Omental fat pad (tissue), 4 donors: Measurements from ENCODE around the gene PEDS1. TPM values are rescaled to one million over a fixed set of nuclear protein-coding genes. Genes with fewer than 3 reads are reported as not detected.
"Not testable (repeated sequence)": the region's sequence is repeated elsewhere in the genome, so short reads cannot be mapped to it uniquely, and the experiment has no call there.

Source experiments
- ATAC-seq: fragments of 150-250 bp; one replicate; pipeline ENCODE4 v1.9.1; 2016; ENCODE audit warnings: mild to moderate bottlenecking, moderate library complexity; ENCODE audit not compliant: low FRiP score
- DNase-seq: peaks from one replicate; pipeline ENCODE4 v3.0.0-alpha.2; 2019; ENCODE audit warnings: low spot score
- total RNA-seq, 4 donors: library from RNA; depleted of rRNA; stranded (reverse); fragments of >200 nt; gene quantifications; one replicate each; pipeline ENCODE4 v1.1.0, GENCODE V29; 2016
- TF ChIP-seq, protein P1 (sequence below), 3 donors: fragments of 450-650 bp; IDR thresholded peaks; one replicate each; pipeline ENCODE4 v1.5.1; 2016 to 2017; ENCODE audit warnings: antibody characterized with exemption in 3 of 3, mild to moderate bottlenecking in 3 of 3, moderate library complexity in 2 of 3

PEDS1 gene
- total RNA-seq, 4 donors from 2014 or later = 20.8 to 61.5 (median 29.0) TPM

DNA sequence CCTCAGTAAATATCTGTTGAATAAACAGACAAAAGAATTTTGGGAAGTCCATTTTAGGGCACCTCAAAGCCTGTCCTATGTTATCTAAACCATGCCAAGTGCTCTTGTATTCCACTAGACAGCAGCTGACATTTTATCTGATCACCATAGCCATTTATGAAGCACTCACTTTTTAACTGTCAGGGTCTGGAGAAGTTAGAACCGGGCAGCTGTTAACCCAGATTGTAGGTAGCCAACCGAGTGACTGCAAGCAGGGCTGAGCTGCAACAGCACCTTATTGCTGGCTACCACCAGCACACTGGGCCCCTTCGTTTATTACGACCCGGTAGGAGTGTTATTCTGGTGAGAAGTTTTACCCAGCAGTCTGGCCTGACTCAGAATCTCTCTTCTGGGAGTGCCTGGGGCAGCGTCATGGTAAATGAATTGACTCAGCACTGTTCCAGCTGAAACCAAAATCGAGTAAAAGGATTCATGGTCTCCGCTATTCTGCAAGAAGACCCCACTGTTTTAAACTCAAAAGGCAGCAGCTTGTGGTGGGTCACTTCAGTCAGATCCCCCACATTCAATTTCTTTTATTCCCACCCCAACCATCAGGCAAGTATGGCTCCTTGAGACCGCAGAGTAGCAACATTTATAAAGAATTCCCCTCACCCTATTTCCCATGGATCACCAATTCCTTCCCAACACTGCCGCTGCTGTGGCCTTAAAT, 42.2 kb downstream of the PEDS1 start:
- TF ChIP-seq, protein P1, sequence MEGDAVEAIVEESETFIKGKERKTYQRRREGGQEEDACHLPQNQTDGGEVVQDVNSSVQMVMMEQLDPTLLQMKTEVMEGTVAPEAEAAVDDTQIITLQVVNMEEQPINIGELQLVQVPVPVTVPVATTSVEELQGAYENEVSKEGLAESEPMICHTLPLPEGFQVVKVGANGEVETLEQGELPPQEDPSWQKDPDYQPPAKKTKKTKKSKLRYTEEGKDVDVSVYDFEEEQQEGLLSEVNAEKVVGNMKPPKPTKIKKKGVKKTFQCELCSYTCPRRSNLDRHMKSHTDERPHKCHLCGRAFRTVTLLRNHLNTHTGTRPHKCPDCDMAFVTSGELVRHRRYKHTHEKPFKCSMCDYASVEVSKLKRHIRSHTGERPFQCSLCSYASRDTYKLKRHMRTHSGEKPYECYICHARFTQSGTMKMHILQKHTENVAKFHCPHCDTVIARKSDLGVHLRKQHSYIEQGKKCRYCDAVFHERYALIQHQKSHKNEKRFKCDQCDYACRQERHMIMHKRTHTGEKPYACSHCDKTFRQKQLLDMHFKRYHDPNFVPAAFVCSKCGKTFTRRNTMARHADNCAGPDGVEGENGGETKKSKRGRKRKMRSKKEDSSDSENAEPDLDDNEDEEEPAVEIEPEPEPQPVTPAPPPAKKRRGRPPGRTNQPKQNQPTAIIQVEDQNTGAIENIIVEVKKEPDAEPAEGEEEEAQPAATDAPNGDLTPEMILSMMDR (IDR thresholded peaks at IDR 0.05) = no peak
- DNase-seq = no peak
- peak; percentile 13 for ATAC-seq

DNA sequence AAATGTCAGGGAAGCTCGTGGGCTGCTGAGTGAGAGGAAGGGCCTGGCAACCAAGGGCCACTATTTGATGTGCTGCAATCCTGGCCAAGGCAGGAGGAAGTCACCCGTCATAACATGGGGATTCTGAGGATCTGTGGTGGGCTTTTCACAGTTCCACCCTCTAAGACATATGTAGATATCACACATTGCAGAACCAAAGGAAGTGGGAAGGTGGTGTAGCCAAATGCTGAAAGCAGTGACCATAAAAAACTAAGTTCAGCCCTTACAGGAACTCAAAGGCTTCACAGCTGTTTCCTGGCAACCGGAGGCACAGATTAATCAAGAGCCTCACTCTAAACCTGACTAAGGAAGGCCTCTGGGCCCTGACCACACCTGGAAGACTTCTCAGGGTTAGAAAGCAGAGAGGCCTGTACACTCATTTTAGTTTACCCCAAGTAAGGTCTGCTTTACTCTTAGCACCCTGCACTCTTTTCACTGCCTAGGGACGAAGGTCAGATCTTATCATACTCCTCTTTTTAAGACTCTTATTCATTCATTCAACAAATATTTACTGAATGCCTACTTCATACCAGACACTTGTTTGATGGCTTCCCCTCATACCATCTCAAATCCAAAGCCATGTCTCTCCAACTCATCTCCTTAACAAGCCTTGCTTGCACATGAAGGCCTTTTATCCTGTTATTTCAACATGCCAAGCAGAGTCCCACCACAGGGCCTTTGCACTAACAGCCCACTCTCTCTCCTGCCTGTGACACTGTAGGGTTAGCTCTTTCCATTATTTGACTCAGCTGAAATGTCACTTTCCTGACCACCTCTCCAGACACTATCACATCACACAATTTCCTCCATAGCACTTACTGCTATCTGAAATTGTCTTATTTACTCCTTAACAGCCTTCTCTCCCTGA, 43.1 kb downstream of the PEDS1 start:
- no peak for ATAC-seq

DNA sequence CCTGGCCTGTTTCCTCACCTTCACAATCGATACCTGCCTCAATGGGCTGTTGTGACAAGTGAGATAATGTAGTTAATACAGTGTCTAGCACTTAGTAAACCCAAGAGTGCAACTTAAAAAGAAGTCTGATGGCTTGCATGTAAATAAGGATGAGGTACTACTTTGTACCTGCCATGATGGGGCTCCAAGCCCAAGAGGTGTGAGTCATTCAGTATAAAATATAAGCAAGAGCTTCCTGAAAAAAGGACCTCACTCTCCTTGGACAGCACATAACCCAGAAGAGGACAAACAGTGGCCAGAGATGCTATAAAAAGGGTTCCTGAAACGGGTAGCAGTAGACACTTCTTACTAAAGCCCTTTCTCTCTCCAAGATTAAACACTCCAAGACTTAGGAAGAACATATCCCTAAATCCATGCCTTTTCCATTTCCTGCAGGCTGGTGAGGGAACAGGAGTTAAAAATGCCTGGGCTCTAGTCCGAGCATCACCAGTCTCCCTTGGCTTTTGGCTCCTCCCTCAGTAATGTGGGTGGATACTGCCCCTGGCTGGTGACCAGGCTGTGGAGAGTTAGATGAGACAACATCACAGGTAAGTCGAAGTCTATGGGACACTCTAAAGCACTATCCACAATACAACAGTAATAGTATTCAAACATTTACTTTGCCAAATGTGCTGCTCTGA, 44.8 kb downstream of the PEDS1 start:
- TF ChIP-seq, protein P1 (IDR thresholded peaks at IDR 0.05) = no peak
- ATAC-seq (no peak), DNase-seq (no peak)

More for the DNA sequence above, 43.1 kb downstream of the PEDS1 start:
- TF ChIP-seq, protein P1 (IDR thresholded peaks at IDR 0.05) = no peak
- DNase-seq = no peak

DNA sequence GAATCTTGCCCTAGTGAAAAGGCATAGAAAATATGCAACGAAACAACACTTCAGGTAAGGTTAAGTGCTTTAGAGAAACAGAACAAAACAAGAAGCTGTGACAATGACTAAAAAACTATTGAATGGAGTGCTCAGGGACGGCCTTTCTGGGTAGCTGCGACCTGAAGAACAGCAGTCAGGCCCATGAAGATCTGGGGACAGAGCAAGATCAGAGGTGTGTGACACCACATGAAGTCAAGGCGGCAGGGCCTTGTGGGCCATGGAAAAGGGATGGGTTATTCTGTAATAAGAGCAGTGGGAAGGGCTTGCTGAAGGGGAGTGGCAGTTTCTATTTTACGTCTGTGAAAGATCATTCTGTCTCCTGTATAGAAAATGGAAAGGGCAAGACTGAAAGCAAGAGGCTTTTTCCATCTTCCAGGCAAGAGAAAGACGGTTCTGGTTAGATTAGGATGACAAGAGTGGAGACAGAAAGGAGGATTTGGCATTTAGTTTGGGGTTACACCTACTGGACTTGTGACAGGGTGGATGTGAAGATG, 45.7 kb downstream of the PEDS1 start:
- TF ChIP-seq, protein P1 (IDR thresholded peaks at IDR 0.05) = no peak
- ATAC-seq (no peak), DNase-seq (no peak)

DNA sequence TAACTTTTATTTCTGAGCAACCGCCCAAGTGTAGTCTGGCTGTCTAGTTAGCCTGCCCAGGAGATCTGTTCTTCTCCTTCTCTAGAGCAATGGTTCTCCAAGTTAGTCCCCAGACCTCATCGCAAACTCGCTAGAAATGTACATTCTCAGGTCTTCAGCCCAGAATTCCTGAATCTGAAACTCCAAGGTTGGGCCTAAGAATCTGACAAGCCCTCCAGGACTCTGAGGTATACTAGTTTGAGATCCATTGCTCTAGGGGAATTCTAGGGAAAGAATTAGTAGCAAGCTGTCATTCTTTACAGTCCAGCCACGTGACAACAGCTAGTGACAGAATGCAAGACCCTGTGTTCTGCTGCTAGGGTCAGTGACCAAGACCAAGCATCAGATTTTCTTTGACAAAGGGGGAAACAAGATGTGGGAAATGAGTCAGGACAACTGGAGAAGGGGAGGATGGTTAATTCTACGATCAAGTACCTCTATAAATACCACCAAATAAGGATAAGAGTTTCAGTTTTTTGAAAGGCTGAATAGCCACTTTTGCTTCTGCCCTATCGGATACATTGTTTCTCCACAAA, 46.4 kb downstream of the PEDS1 start:
- no peak for ATAC-seq
- DNase-seq = no peak
- TF ChIP-seq, protein P1 (IDR thresholded peaks at IDR 0.05) = no peak

DNA sequence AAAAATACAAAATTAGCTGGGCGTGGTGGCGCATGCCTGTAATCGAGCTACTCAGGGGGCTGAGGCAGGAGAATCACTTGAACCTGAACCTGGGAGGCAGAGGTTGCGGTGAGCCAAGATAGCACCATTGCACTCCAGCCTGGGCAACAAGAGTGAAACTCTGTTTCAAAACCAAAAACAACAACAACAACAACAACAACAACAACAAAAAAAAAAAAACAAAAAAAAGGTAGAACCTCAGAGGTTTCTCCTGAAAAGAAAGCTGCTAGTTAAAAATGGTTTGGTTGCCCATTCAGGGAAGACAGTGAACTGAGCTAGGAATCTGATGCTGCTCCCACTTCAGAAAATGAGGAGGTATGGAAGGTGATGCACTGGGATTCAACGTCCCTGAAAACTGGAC, 46.9 kb downstream of the PEDS1 start:
- DNase-seq, ATAC-seq: not testable (repeated sequence)

Other genes starting within 250 kb of the PEDS1 start
- 1 to 10 TPM; 3.3 to 6.4 (median 3.6) TPM for gene SPATA2, start 238.2 kb downstream of the PEDS1 start, total RNA-seq
- gene RNF114, start 217.3 kb downstream of the PEDS1 start, total RNA-seq = 100 to 1,000 TPM; 133 to 163 (median 146) TPM
- 10 to 100 TPM in 1 of 4 donors, 1 to 10 TPM in 3; 3.3 to 23.8 (median 8.7) TPM for gene SNAI1, start 170.7 kb downstream of the PEDS1 start, total RNA-seq
- gene UBE2V1, start 40.6 kb downstream of the PEDS1 start, total RNA-seq = 100 to 1,000 TPM in 1 of 4 donors, 10 to 100 TPM in 3; 63.2 to 100 (median 72.6) TPM
- gene CEBPB, start 37.1 kb upstream of the PEDS1 start, total RNA-seq = 100 to 1,000 TPM; 158 to 345 (median 227) TPM